NCI-H1436 treated with DMSO at 0.1 percent for 48 hours (cell line): ENCODE measurements around the gene SDS.

Source experiments
- DNase-seq: peaks from one replicate; lab custom pipeline; 2025; lab: John Stamatoyannopoulos, UW

Gene SDS

GRCh38 chr12:113398346-113399290, 5.1 kb downstream of the SDS start:
- DNase-seq: no peak

- peak; percentile 18 for DNase-seq
These were observed 6.0 kb downstream of the SDS start for GRCh38 chr12:113397497-113398197.

- no peak for DNase-seq
These were observed 6.7 kb downstream of the SDS start for GRCh38 chr12:113396828-113397496.

- no peak for DNase-seq
These were observed 7.5 kb downstream of the SDS start for GRCh38 chr12:113396200-113396599.

- DNase-seq: no peak
These were observed 8.6 kb downstream of the SDS start for GRCh38 chr12:113395119-113395518.

- DNase-seq: no peak
These were observed 9.9 kb downstream of the SDS start for GRCh38 chr12:113393749-113394148.

- DNase-seq: no peak
These were observed 10.6 kb downstream of the SDS start for GRCh38 chr12:113392988-113393579.

- DNase-seq: no peak
These were observed 11.2 kb downstream of the SDS start for GRCh38 chr12:113392520-113392919.

- DNase-seq: no peak
These were observed 11.9 kb downstream of the SDS start for GRCh38 chr12:113391650-113392337.

- no peak for DNase-seq
These were observed 12.5 kb downstream of the SDS start for GRCh38 chr12:113391145-113391544.

GRCh38 chr12:113390064-113391043, 13.3 kb downstream of the SDS start:
- DNase-seq: no peak

- no peak for DNase-seq
These were observed 15.3 kb downstream of the SDS start for GRCh38 chr12:113388351-113388750.

- no peak for DNase-seq
These were observed 16.1 kb downstream of the SDS start for GRCh38 chr12:113387631-113388030.

GRCh38 chr12:113386866-113387566, 16.7 kb downstream of the SDS start:
- no peak for DNase-seq

- DNase-seq: no peak
These were observed 18.3 kb downstream of the SDS start for GRCh38 chr12:113385282-113385882.

GRCh38 chr12:113384778-113385177, 18.9 kb downstream of the SDS start:
- DNase-seq: no peak

GRCh38 chr12:113382206-113382605, 21.5 kb downstream of the SDS start:
- DNase-seq: no peak

- DNase-seq: no peak
These were observed 22.5 kb downstream of the SDS start for GRCh38 chr12:113381220-113381619.

GRCh38 chr12:113378291-113378690, 25.4 kb downstream of the SDS start:
- DNase-seq: no peak
